ENCODE measurements around the gene PMPCA. TPM values are rescaled to one million over a fixed set of nuclear protein-coding genes. Genes with fewer than 3 reads are reported as not detected.

PMPCA gene
- total and polyA plus RNA-seq, 2 of the 13 experiments (the other 11 are each of a cell fraction or from before 2014, with no cell fraction given) = 70.2 to 88.4 TPM

DNA sequence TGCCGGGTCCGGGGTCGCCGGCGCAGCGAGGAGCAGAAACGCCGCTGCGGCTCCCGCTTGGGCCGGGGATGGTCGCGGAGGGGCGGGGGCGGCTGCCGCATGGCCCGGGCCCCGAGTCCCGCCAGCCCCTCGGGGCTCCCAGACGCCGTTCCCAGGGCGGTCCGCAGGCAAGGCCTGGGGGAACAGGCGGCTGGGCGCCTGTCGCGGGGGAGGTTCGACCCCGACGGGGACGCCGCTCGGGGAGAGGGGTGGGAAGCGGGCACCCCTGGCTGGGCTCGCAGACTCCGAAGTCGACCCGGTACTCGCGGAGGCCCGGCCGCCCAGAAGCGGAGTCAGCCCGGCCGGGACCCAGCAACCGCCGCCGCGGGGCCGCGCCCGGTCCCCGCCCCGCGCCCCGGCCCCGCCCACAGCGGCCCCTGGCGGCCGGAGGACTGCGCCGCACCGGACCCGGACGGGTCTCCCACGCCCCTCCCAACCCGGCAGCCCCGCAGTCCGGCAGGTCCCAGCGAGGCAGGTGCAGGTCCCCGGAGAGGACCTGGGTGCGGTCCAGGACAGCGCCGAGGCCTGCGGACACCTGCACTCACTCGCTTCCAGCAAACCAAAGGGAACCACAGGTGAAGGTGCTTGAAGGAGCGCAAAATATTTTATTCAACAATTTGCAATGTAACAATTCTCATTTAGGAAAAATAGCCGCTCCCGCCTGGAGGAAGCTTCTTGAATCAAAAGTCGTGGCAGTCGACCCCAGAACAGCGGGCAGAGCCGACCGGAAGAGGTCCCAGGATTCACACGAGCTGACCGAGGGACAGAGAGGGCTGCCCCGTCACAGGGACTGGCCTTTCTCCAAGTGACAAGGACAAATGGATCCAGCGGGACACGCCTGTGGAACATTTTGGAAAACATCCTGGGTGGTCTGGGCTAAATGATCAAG, 29.3 kb downstream of the PMPCA start, which contains the start of gene INPP5E (continued):
- TF ChIP-seq ZNF576 (CRISPR knock-in tag; IDR thresholded peaks at IDR 0.05) = no peak
- no peak for TF ChIP-seq TERF1 (CRISPR knock-in tag; IDR thresholded peaks at IDR 0.05)
- no peak for TF ChIP-seq KLF15 (CRISPR knock-in tag; IDR thresholded peaks at IDR 0.05; ENCODE audit: borderline replicate concordance)
- TF ChIP-seq SMC3 (IDR thresholded peaks at IDR 0.05; ENCODE audit: low read length) = no peak
- no peak for TF ChIP-seq HOMEZ (CRISPR knock-in tag; IDR thresholded peaks at IDR 0.05; ENCODE audit: low read depth)
- TF ChIP-seq SYNCRIP (IDR thresholded peaks at IDR 0.05; ENCODE audit: insufficient read depth, low read depth, low read length) = no peak
- TF ChIP-seq, protein P1, sequence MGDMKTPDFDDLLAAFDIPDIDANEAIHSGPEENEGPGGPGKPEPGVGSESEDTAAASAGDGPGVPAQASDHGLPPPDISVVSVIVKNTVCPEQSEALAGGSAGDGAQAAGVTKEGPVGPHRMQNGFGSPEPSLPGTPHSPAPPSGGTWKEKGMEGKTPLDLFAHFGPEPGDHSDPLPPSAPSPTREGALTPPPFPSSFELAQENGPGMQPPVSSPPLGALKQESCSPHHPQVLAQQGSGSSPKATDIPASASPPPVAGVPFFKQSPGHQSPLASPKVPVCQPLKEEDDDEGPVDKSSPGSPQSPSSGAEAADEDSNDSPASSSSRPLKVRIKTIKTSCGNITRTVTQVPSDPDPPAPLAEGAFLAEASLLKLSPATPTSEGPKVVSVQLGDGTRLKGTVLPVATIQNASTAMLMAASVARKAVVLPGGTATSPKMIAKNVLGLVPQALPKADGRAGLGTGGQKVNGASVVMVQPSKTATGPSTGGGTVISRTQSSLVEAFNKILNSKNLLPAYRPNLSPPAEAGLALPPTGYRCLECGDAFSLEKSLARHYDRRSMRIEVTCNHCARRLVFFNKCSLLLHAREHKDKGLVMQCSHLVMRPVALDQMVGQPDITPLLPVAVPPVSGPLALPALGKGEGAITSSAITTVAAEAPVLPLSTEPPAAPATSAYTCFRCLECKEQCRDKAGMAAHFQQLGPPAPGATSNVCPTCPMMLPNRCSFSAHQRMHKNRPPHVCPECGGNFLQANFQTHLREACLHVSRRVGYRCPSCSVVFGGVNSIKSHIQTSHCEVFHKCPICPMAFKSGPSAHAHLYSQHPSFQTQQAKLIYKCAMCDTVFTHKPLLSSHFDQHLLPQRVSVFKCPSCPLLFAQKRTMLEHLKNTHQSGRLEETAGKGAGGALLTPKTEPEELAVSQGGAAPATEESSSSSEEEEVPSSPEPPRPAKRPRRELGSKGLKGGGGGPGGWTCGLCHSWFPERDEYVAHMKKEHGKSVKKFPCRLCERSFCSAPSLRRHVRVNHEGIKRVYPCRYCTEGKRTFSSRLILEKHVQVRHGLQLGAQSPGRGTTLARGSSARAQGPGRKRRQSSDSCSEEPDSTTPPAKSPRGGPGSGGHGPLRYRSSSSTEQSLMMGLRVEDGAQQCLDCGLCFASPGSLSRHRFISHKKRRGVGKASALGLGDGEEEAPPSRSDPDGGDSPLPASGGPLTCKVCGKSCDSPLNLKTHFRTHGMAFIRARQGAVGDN (CRISPR knock-in tag; IDR thresholded peaks at IDR 0.05) = peak; percentile 5; the same call in 1 of the 2 replicates
- TF ChIP-seq PCBP1 (IDR thresholded peaks at IDR 0.05; ENCODE audit: borderline replicate concordance, low read depth, low read length) = no peak
- TF ChIP-seq GTF2F1 (IDR thresholded peaks at IDR 0.05; ENCODE audit: low read length) = no peak
- TF ChIP-seq, protein P2, sequence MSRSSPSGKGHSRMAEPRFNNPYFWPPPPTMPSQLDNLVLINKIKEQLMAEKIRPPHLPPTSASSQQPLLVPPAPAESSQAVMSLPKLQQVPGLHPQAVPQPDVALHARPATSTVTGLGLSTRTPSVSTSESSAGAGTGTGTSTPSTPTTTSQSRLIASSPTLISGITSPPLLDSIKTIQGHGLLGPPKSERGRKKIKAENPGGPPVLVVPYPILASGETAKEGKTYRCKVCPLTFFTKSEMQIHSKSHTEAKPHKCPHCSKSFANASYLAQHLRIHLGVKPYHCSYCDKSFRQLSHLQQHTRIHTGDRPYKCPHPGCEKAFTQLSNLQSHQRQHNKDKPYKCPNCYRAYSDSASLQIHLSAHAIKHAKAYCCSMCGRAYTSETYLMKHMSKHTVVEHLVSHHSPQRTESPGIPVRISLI (CRISPR knock-in tag; IDR thresholded peaks at IDR 0.05; ENCODE audit: borderline replicate concordance) = no peak
- no peak for TF ChIP-seq HDAC2 (CRISPR knock-in tag; IDR thresholded peaks at IDR 0.05)
- TF ChIP-seq TIGD3 (CRISPR knock-in tag; IDR thresholded peaks at IDR 0.05; ENCODE audit: borderline replicate concordance) = no peak
- TF ChIP-seq NFYC (CRISPR knock-in tag; IDR thresholded peaks at IDR 0.05) = no peak
- no peak for TF ChIP-seq EP300 (IDR thresholded peaks at IDR 0.05; ENCODE audit: low read depth in 2 of 2, low read length in 2 of 2)
- no peak for TF ChIP-seq EP300 (CRISPR knock-in tag; IDR thresholded peaks at IDR 0.05; ENCODE audit: borderline replicate concordance)
- TF ChIP-seq ZMYM3 (CRISPR knock-in tag; IDR thresholded peaks at IDR 0.05) = no peak
- no peak for TF ChIP-seq NFKB2 (CRISPR knock-in tag; IDR thresholded peaks at IDR 0.05; ENCODE audit: borderline replicate concordance)
- TF ChIP-seq SETDB1 (CRISPR knock-in tag; IDR thresholded peaks at IDR 0.05; ENCODE audit: borderline replicate concordance) = no peak

Measured in HepG2 (cell line).